PFSK-1 (cell line): ENCODE data around the gene PACSIN1.

Experiments used
- POLR2AphosphoS5 ChIP-seq: IDR thresholded peaks from 2 replicates; pipeline ENCODE4 v1.6.1; 2012; ENCODE audit warnings: low read depth, mild to moderate bottlenecking, control low read depth, low read length, moderate library complexity
- TAF1 ChIP-seq: IDR thresholded peaks from 2 replicates; pipeline ENCODE4 v1.6.1; 2012; ENCODE audit warnings: low read length, control low read depth, borderline replicate concordance; ENCODE audit not compliant: insufficient read depth

- TF ChIP-seq POLR2AphosphoS5 (no peak), TAF1 (no peak)
Observed at GRCh38 chr6:34549026-34549803, 83.3 kb downstream of the PACSIN1 start.
